ENCODE data around the gene ZNF485.
"Not testable (repeated sequence)": the region's sequence is repeated elsewhere in the genome, so short reads cannot be mapped to it uniquely, and the experiment has no call there.

Gene ZNF485

GRCh38 chr10:43601576-43601975 is 4.7 kb upstream of the ZNF485 start:
- not testable (repeated sequence) for DNase-seq (ENCODE audit: low read depth in 4 of 4, low spot score in 1 of 4)

DNA sequence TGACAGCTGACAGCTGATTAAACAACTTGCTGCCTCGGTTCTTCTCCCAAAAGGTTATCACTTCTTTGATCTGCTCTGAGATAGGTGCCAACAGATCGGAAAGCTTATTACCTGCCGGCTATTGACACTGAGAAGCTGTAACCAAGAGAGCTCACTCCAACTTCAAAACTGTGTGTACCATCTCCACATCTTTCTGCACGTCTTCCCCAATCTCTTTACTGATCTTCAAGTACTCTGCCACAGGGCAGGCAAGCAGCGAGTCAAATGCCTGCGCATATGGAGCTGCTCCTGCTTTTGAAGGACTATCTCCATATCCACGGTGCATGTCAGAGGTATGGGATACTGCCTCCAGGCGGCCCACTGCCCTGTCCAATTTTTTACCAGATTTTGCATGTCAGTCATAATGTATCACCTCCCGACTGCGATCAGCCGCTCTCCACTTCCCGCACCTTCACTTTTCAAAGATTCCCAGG is 352 bp upstream of the ZNF485 start:
- DNase-seq (ENCODE audit: low read depth in 4 of 4, low spot score in 1 of 4) = no peak

DNA sequence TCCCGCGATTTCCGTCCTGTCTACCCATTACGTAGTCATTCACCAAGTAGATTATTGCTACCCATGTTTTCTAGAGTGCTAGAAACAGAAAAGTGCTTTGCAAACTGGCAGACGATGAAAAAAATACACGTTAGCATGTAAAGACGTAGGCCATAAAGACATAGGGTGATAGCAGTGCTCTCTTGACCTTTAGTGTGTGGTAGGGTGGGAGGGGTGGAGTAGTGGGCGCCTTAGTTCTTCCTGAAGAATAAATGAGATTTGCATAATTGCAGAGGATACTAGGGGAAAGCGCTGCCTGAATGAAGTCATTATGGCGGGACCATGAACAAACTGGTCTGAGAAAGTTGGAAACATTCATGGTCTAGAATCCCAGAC is 948 bp downstream of the ZNF485 start:
- DNase-seq (ENCODE audit: low read depth in 4 of 4, low spot score in 1 of 4) = no peak

- no peak for DNase-seq (ENCODE audit: low read depth in 4 of 4, low spot score in 1 of 4)
Observed at GRCh38 chr10:43610636-43611035, 4.4 kb downstream of the ZNF485 start.

GRCh38 chr10:43616697-43617370 is 10.6 kb downstream of the ZNF485 start:
- no peak for DNase-seq (ENCODE audit: low read depth in 4 of 4, low spot score in 1 of 4)

- no peak for DNase-seq (ENCODE audit: low read depth in 4 of 4, low spot score in 1 of 4)
Observed at GRCh38 chr10:43619368-43619767, 13.1 kb downstream of the ZNF485 start.

- DNase-seq (ENCODE audit: low read depth in 4 of 4, low spot score in 1 of 4) = no peak
Observed at GRCh38 chr10:43622038-43622437, 15.8 kb downstream of the ZNF485 start.

DNA sequence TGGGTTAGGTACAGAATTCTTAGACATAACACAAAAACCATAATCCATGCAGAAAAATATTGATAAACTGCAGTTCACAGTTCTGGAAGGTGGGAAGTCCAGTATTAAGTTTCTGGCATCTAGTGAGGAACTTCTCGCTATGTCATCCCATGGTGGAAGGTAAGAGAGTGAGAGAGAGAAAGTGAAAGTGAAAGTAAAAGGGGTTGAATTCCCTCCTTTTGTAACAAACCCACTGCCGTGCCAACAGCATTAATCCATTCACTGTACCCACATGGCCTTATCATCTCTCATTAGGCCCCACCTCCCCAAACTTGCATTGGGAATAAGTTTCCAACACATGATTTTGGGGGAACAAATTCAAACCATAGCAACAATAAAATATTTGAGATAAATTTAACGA is 17.1 kb downstream of the ZNF485 start:
- no peak for DNase-seq (ENCODE audit: low read depth in 4 of 4, low spot score in 1 of 4)

DNA sequence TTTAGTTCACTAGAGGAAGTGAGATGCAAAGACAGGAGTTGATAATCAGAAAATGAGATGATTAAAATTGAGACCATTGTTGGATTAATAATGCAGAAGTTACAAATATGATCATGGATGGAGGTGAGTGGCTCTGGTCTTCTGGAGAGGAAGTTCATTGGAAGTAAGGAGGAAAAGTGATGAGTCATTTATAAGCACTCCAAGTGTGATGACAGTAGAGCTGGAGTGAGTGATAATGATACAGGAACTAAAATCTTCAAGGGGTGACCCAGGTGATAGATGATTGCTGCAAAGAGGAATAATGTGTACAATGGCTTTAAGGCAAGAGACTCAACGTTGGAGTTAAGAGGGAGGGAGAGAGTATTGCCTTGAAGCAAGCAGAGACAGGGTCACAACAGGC is 21.7 kb downstream of the ZNF485 start:
- no peak for DNase-seq (ENCODE audit: low read depth in 4 of 4, low spot score in 1 of 4)

- DNase-seq (ENCODE audit: low read depth in 4 of 4, low spot score in 1 of 4) = no peak
Observed at GRCh38 chr10:43628956-43629355, 22.7 kb downstream of the ZNF485 start.

DNA sequence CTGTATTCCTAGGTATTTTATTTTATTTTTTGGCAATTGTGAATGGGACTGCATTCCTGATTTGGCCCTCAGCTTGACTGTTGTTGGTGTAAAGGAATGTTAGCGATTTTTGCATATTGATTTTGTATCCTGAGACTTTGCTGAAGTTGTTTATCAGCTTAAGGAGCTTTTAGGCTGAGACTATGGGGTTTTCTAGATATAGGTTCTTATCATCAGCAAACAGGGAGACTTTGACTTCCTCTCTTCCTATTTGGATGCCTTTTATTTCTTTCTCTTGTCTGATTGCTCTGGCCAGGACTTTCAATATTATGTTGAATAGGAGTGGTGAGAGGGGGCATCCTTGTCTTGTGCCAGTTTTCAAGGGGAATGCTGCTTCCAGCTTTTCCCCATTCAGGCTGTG is 29.6 kb downstream of the ZNF485 start:
- DNase-seq (ENCODE audit: low read depth in 4 of 4, low spot score in 1 of 4) = not testable (repeated sequence)

GRCh38 chr10:43640603-43641002 is 34.4 kb downstream of the ZNF485 start:
- DNase-seq (ENCODE audit: low read depth in 4 of 4, low spot score in 1 of 4) = no peak

DNA sequence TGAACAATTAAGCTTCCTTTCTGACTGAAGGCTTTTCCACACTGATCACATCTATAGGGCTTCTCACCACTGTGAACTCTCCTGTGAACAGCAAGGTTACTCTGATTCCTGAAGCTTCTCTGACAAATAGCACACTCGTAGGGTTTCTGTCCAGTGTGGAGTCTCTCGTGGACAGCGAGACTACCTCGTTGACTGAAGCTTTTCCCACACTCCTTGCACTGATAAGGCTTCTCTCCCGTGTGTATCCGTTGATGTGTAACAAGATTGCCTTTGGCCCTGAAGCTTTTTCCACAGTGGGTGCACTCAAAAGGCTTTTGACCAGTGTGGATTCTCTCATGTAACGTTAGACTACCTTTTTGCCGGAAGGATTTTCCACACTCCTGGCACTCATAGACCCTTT is 38.0 kb downstream of the ZNF485 start:
- no peak for DNase-seq (ENCODE audit: low read depth in 4 of 4, low spot score in 1 of 4)

- DNase-seq (ENCODE audit: low read depth in 4 of 4, low spot score in 1 of 4) = no peak
Observed at GRCh38 chr10:43645866-43646265, 39.6 kb downstream of the ZNF485 start.

DNA sequence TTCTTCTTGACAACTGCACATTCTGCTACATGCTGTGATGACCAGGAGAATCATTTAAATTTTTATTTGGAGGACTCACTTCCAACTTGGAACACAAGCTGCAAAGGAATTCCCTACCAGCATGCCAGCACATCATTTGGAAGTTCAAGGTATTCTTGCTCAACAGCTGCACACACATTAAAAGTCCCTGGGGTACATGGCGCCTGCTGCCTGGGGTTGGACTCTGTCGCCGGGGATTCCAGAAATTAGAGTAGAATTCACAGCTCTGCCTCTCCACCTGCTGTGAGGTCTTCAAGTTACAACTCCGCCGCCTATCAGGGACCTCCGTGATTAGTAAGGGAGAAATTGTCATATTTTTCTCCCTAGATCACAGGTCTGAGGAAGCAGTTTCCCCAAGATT is 41.3 kb downstream of the ZNF485 start:
- no peak for DNase-seq (ENCODE audit: low read depth in 4 of 4, low spot score in 1 of 4)

DNA sequence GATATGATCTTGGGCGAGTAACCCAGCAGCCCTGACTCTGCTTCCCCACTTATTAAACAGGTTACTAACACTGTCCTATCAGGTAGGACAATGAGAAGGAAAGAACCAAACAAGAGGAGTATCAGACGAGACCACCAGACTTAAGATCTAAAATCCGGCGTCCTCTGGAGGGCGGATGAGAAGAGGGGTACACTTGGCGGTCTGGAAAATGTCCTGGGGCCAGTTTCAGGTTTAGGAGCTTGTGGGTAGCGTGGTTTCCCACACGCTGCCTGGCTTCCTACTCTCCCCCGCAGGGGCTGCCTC is 41.8 kb downstream of the ZNF485 start:
- no peak for DNase-seq (ENCODE audit: low read depth in 4 of 4, low spot score in 1 of 4)

- DNase-seq (ENCODE audit: low read depth in 4 of 4, low spot score in 1 of 4) = peak; percentile 53 to 74 (median 68)
Observed at GRCh38 chr10:43648398-43649184, 42.4 kb downstream of the ZNF485 start, which contains the start of gene ZNF32. ZNF32 (minus strand) TSS chr10:43648881; CDS start chr10:43646133, 2,748 bp downstream.

- no peak for DNase-seq (ENCODE audit: low read depth in 4 of 4, low spot score in 1 of 4)
Observed at GRCh38 chr10:43649185-43649523, 42.9 kb downstream of the ZNF485 start.

GRCh38 chr10:43653746-43654145 is 47.5 kb downstream of the ZNF485 start:
- no peak for DNase-seq (ENCODE audit: low read depth in 4 of 4, low spot score in 1 of 4)

DNA sequence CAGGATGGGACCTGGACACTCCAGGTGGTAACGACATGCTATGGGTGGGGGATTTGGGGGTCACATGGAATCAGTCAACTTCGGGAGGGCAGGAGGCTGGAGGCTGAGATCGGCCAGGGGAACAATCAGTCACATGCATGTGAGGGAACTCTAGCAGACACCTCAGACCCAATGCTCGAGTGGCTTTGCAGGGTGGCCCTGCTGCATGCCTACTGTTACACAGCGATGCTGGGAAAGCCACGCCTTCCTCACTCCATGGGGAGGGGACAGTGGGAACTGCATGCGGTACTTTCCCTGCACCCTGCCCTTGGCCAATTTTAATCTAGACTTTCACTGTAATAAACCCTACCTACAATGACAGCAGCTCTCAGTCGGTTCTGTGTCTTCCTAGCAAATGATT is 49.1 kb downstream of the ZNF485 start:
- DNase-seq (ENCODE audit: low read depth in 4 of 4, low spot score in 1 of 4) = no peak

DNA sequence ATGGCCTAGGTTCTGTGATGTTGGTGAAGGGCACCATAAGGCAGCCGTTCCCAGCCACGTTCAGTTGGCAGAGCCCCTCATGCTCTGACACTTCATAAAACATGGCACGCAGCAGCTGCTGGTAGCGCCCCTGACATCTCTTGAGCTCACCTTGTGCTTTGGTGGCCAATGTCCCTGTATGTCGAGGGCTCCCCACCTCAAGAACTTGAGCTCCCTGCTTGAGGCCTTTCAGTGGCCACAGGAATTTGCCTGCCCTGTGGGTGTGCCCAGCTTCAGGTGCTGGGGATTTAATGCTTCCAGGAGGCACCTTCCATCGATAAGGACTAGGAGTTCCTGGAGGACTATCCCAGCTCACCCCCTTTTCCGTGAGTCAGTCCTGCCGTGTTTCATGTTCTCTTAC is 52.0 kb downstream of the ZNF485 start:
- no peak for DNase-seq (ENCODE audit: low read depth in 4 of 4, low spot score in 1 of 4)

GRCh38 chr10:43665054-43665453 is 58.8 kb downstream of the ZNF485 start:
- no peak for DNase-seq (ENCODE audit: low read depth in 4 of 4, low spot score in 1 of 4)

DNA sequence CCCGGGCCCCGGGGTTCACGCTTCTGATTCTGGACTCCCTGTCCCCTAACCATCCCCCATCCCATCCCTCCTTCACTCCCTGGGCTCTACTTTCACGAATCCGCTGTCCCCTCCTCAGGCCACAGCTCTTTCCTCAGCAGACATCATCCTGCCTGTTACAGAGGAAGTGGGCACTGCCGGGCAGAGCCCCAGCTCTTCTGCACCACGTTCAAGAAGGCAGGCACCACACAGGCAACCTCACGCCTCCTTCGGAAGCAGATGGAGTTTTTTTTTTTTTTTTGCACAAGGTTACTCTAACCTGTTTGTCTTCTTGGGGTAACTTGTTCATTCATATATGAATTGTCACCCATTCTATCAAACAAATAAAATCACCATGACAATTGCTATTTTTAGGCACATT is 60.3 kb downstream of the ZNF485 start:
- no peak for DNase-seq (ENCODE audit: low read depth in 4 of 4, low spot score in 1 of 4)
